ENCODE measurements around the gene EPHB1. TPM values are rescaled to one million over a fixed set of nuclear protein-coding genes. Genes with fewer than 3 reads are reported as not detected.
A peak's percentile ranks its signal among the peaks of the same experiment; 100 is the strongest.
"Not testable (repeated sequence)": the region's sequence is repeated elsewhere in the genome, so short reads cannot be mapped to it uniquely, and the experiment has no call there.

The EPHB1 gene
- polyA plus RNA-seq, 6 donors from 2014 or later, result not detected

- no peak overlapping the region for H3K4me3 Mint-ChIP-seq
- ATAC-seq (ENCODE audit: low read depth in 2 of 2) (no peak), DNase-seq (no peak)
- peaks cover 0 to 5% (median 0%) of the 10 kb centered on the region in 3 donors for H3K27me3 Mint-ChIP-seq
- H3K4me1 Mint-ChIP-seq, result no peaks in the 10 kb centered on the region
- peaks cover 0 to 4% (median 0%) of the 10 kb centered on the region in 7 donors for H3K9me3 Mint-ChIP-seq
- no peak overlapping the region for H3K27ac Mint-ChIP-seq
- H3K36me3 Mint-ChIP-seq, result no peaks in the 10 kb centered on the region
Measured at GRCh38 chr3:134985864-134986715, 191.0 kb downstream of the EPHB1 start.

DNA sequence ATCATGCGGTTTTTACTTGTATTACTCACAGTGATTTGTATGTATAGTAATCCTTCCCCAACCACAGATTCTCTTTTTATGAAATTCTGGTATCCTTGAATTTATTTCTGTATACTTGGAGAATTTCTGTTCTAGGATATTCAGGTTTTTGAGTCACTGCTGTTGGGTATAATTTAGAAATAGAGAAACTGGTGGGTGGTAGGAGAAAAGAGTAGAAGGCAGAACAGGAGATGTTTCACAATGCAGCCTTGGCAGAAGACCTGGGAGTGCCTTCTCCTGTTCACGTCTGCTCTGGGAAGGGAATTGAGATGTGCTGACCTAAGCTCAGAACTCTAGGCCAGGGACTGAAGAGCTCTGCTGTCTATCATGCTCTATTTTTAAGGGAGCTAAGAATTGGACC lies 193.6 kb downstream of the EPHB1 start:
- Mint-ChIP-seq H3K4me3 (no peak overlapping the region), H3K27me3 (peaks cover 0 to 6% (median 0%) of the 10 kb centered on the region in 3 donors), H3K4me1 (no peaks in the 10 kb centered on the region), H3K36me3 (no peaks in the 10 kb centered on the region), H3K27ac (no peak overlapping the region), H3K9me3 (peaks cover 0 to 2% (median 0%) of the 10 kb centered on the region in 7 donors)
- ATAC-seq (ENCODE audit: low read depth in 2 of 2) (no peak), DNase-seq (no peak)

- Mint-ChIP-seq H3K27ac (no peak overlapping the region), H3K4me1 (no peaks in the 10 kb centered on the region), H3K4me3 (no peak overlapping the region), H3K36me3 (no peaks in the 10 kb centered on the region), H3K27me3 (peaks cover 0 to 17% (median 0%) of the 10 kb centered on the region in 3 donors), H3K9me3 (peaks cover 0 to 2% (median 0%) of the 10 kb centered on the region in 7 donors)
- DNase-seq (no peak), ATAC-seq (ENCODE audit: low read depth in 2 of 2) (no peak)
Measured at GRCh38 chr3:134991003-134991402, 195.9 kb downstream of the EPHB1 start.

GRCh38 chr3:134991472-134992010 lies 196.5 kb downstream of the EPHB1 start:
- Mint-ChIP-seq H3K27ac (peak overlapping the region in 2 of 6 donors; percentile 56 to 68), H3K4me1 (no peaks in the 10 kb centered on the region), H3K9me3 (peaks cover 0 to 2% (median 0%) of the 10 kb centered on the region in 7 donors), H3K27me3 (peaks cover 0 to 17% (median 0%) of the 10 kb centered on the region in 3 donors), H3K4me3 (no peak overlapping the region), H3K36me3 (no peaks in the 10 kb centered on the region)
- ATAC-seq (ENCODE audit: low read depth in 2 of 2) (no peak), DNase-seq (no peak)

GRCh38 chr3:134992180-134992579 lies 197.1 kb downstream of the EPHB1 start:
- Mint-ChIP-seq H3K4me1 (no peaks in the 10 kb centered on the region), H3K4me3 (no peak overlapping the region), H3K36me3 (no peaks in the 10 kb centered on the region), H3K27ac (no peak overlapping the region), H3K27me3 (peaks cover 0 to 17% (median 3%) of the 10 kb centered on the region in 3 donors), H3K9me3 (peaks cover 0 to 2% (median 0%) of the 10 kb centered on the region in 7 donors)
- DNase-seq, result no peak
- ATAC-seq (ENCODE audit: low read depth in 2 of 2), result no peak

GRCh38 chr3:134992586-134992985 lies 197.5 kb downstream of the EPHB1 start:
- Mint-ChIP-seq H3K27ac (no peak overlapping the region), H3K36me3 (no peaks in the 10 kb centered on the region), H3K9me3 (peaks cover 0 to 2% (median 0%) of the 10 kb centered on the region in 7 donors), H3K27me3 (peaks cover 0 to 17% (median 4%) of the 10 kb centered on the region in 3 donors), H3K4me1 (no peaks in the 10 kb centered on the region), H3K4me3 (no peak overlapping the region)
- ATAC-seq (ENCODE audit: low read depth in 2 of 2), result no peak
- DNase-seq, result no peak

DNA sequence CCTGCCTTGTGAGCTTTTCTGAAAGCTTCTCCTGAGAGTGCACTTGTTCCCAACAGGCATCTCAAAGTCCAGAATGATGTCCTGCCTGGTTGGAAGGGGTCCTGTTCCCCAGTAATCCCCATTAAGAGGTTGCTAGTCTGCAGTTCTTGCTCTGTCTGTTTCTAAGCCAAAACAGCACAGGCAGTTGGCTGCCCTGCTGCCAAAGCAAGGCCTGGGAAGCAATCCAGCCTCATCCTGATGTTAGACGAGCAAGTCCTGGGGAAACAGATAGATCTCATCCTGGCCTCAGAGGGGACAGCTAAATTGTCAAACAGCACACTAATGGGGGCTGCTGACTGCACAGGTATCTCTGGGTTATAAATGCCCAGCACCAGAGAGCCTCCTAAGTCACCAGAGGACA lies 198.0 kb downstream of the EPHB1 start:
- Mint-ChIP-seq H3K4me1 (no peaks in the 10 kb centered on the region), H3K27me3 (peaks cover 0 to 17% (median 8%) of the 10 kb centered on the region in 3 donors), H3K4me3 (no peak overlapping the region), H3K9me3 (peaks cover 0 to 2% (median 0%) of the 10 kb centered on the region in 7 donors), H3K36me3 (no peaks in the 10 kb centered on the region), H3K27ac (no peak overlapping the region)
- DNase-seq (no peak), ATAC-seq (ENCODE audit: low read depth in 2 of 2) (no peak)

GRCh38 chr3:134998158-134998557 lies 203.1 kb downstream of the EPHB1 start:
- Mint-ChIP-seq H3K4me3 (no peak overlapping the region), H3K27ac (no peak overlapping the region), H3K4me1 (no peaks in the 10 kb centered on the region), H3K9me3 (peaks cover 0 to 6% (median 4%) of the 10 kb centered on the region in 7 donors), H3K36me3 (no peaks in the 10 kb centered on the region), H3K27me3 (peaks cover 7 to 34% (median 12%) of the 10 kb centered on the region in 3 donors)
- DNase-seq, result no peak
- no peak for ATAC-seq (ENCODE audit: low read depth in 2 of 2)

GRCh38 chr3:134998855-134999254 lies 203.8 kb downstream of the EPHB1 start:
- H3K9me3 Mint-ChIP-seq, result peaks cover 0 to 6% (median 4%) of the 10 kb centered on the region in 7 donors
- H3K27me3 Mint-ChIP-seq, result peaks cover 7 to 33% (median 12%) of the 10 kb centered on the region in 3 donors
- ATAC-seq (ENCODE audit: low read depth in 2 of 2), result no peak

DNA sequence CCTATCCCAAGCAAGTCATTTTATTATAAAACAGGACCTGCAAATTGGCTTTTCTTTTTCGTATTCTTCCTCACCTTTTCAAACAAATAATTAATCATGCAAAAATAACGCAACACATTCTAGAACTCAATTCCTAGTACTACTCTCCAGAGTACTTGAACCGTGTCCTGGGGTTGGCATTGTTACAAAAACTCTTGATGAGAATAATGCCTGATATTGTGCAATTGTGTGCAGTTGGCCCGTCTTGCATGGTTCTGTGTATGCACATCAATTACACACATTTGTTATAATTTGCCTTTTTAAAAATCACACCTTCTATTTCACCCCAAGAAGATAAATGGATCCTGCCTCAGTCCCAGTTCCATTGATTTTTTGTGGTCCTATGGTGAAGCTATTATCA lies 205.4 kb downstream of the EPHB1 start:
- no peaks in the 10 kb centered on the region for H3K36me3 Mint-ChIP-seq
- no peak overlapping the region for H3K4me3 Mint-ChIP-seq
- ATAC-seq (ENCODE audit: low read depth in 2 of 2), result no peak
- peaks cover 7 to 23% (median 12%) of the 10 kb centered on the region in 3 donors for H3K27me3 Mint-ChIP-seq
- H3K27ac Mint-ChIP-seq, result no peak overlapping the region
- no peak for DNase-seq
- H3K9me3 Mint-ChIP-seq, result peaks cover 0 to 4% (median 2%) of the 10 kb centered on the region in 7 donors
- no peaks in the 10 kb centered on the region for H3K4me1 Mint-ChIP-seq

More at GRCh38 chr3:134998855-134999254, 203.8 kb downstream of the EPHB1 start:
- DNase-seq, result no peak
- Mint-ChIP-seq H3K4me3 (no peak overlapping the region), H3K4me1 (no peaks in the 10 kb centered on the region), H3K27ac (no peak overlapping the region), H3K36me3 (no peaks in the 10 kb centered on the region)

DNA sequence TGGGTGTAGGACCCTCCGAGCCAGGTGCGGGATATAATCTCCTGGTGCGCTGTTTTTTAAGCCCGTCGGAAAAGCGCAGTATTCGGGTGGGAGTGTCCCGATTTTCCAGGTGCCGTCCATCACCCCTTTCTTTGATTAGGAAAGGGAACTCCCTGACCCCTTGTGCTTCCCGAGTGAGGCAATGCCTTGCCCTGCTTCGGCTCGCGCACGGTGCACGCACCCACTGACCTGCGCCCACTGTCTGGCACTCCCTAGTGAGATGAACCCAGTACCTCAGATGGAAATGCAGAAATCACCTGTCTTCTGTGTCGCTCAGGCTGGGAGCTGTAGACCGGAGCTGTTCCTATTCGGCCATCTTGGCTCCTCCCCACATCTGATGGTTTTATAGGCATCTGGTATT lies 210.6 kb downstream of the EPHB1 start:
- not testable (repeated sequence) for H3K9me3 Mint-ChIP-seq; DNase-seq; H3K4me1 Mint-ChIP-seq; ATAC-seq (ENCODE audit: low read depth in 2 of 2); H3K27ac Mint-ChIP-seq; H3K4me3 Mint-ChIP-seq; H3K36me3 Mint-ChIP-seq; H3K27me3 Mint-ChIP-seq

- Mint-ChIP-seq H3K36me3 (no peaks in the 10 kb centered on the region), H3K4me3 (no peak overlapping the region), H3K27ac (no peak overlapping the region), H3K4me1 (no peaks in the 10 kb centered on the region), H3K9me3 (peaks cover 0 to 6% (median 4%) of the 10 kb centered on the region in 7 donors), H3K27me3 (no peaks in the 10 kb centered on the region)
- DNase-seq (no peak), ATAC-seq (ENCODE audit: low read depth in 2 of 2) (no peak)
Measured at GRCh38 chr3:135007607-135008006, 212.5 kb downstream of the EPHB1 start.

DNA sequence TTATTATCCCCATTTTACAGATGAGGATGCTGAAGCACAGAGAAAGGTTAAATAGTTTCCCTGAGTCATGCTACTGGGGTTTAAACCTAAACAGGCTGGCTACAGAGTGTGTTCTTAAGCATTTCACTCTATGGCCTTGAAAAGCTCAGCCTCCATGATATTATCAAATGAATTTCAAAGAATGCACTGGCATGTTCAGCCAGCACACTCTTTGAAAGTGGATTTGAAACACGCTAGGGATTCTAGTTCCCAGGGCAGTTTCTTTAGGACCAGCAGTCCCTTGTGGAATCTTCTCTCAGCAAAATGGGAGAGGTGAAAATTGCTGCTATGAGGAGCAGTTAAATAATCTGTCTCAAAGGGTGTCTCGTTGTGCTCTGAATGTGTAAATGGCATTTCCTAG lies 213.3 kb downstream of the EPHB1 start:
- peaks cover 0 to 6% (median 4%) of the 10 kb centered on the region in 7 donors for H3K9me3 Mint-ChIP-seq
- no peaks in the 10 kb centered on the region for H3K27me3 Mint-ChIP-seq
- no peak for DNase-seq
- H3K36me3 Mint-ChIP-seq, result no peaks in the 10 kb centered on the region
- no peaks in the 10 kb centered on the region for H3K4me1 Mint-ChIP-seq
- no peak overlapping the region for H3K4me3 Mint-ChIP-seq
- ATAC-seq (ENCODE audit: low read depth in 2 of 2), result no peak
- H3K27ac Mint-ChIP-seq, result no peak overlapping the region

GRCh38 chr3:135009014-135009413 lies 214.0 kb downstream of the EPHB1 start:
- no peaks in the 10 kb centered on the region for H3K4me1 Mint-ChIP-seq
- no peak overlapping the region for H3K27ac Mint-ChIP-seq
- H3K9me3 Mint-ChIP-seq, result peaks cover 0 to 6% (median 4%) of the 10 kb centered on the region in 7 donors

More at GRCh38 chr3:135009014-135009413, 214.0 kb downstream of the EPHB1 start:
- Mint-ChIP-seq H3K36me3 (no peaks in the 10 kb centered on the region), H3K4me3 (no peak overlapping the region), H3K27me3 (no peaks in the 10 kb centered on the region)
- ATAC-seq (ENCODE audit: low read depth in 2 of 2), result no peak
- no peak for DNase-seq

Data from naive B cell (primary cell).